HepG2 (cell line): ENCODE data around the gene C1orf50. TPM values are rescaled to one million over a fixed set of nuclear protein-coding genes. Genes with fewer than 3 reads are reported as not detected.

Source experiments
- ATAC-seq: fragments of 200-7000 bp; cut with Tn5 transposase; 3 replicates; pipeline ENCODE4 v1.9.1; 2020; ENCODE audit warnings: mild to moderate bottlenecking, moderate library complexity
- BruUV-seq: library from RNA; stranded (reverse); fragments of 400-500 nt; replicated peaks from 2 replicates; lab custom pipeline; 2021; lab: Mats Ljungman, UMichigan
- CTCF ChIA-PET: fragments of 300-600 bp; formaldehyde crosslinking; extraction: SDS; loops from one replicate; lab custom pipeline; 2021; ENCODE audit warnings: low total read pairs, inconsistent platforms, low intra/inter-chr PET ratio; lab: Yijun Ruan, JAX
- POLR2A ChIA-PET: fragments of 350-600 bp; sonication (Branson Sonifier 250); formaldehyde crosslinking; loops from one replicate; lab custom pipeline; 2020; ENCODE audit warnings: antibody characterized with exemption, inconsistent platforms; lab: Yijun Ruan, JAX
- DNase-seq: peaks from one replicate; pipeline ENCODE4 v3.0.0-alpha.2; 2015; ENCODE audit warnings: low spot score
- FAIRE-seq: peaks from 3 replicates; lab custom pipeline; 2011; peaks lifted over from hg19 to GRCh38; lab: Jason Lieb, UNC
- H2AFZ ChIP-seq: one replicate; pipeline ENCODE4 v1.6.1; 2011; ENCODE audit warnings: low read length, inconsistent platforms
- H3K27ac ChIP-seq: fragments of 300-600 bp; 3 replicates; pipeline ENCODE4 v1.8.0; 2011; ENCODE audit warnings: mixed run types, mild to moderate bottlenecking, mixed read lengths, low read length, inconsistent platforms; ENCODE audit not compliant: insufficient read depth; ENCODE audit errors: extremely low read length
- H3K27me3 ChIP-seq, 2 experiments: fragments of 200-600 bp in 1 of 2; 2 replicates in 1 of 2; 3 replicates in 1 of 2; pipeline versions ENCODE4 v1.6.0 to v1.8.0; 2011; ENCODE audit warnings: low read length in 2 of 2, mild to moderate bottlenecking in 2 of 2, moderate library complexity in 2 of 2, inconsistent platforms in 1 of 2; ENCODE audit not compliant: insufficient read depth in 2 of 2, control insufficient read depth in 1 of 2
- H3K36me3 ChIP-seq, 2 experiments: fragments of 200-600 bp in 1 of 2; replicated peaks in 1 of 2; 2 replicates in 1 of 2; 3 replicates in 1 of 2; pipeline versions ENCODE4 v1.5.1 to v1.8.0; 2011; ENCODE audit warnings: low read length in 2 of 2, inconsistent platforms in 1 of 2; ENCODE audit not compliant: insufficient read depth in 2 of 2, control insufficient read depth in 1 of 2
- H3K4me1 ChIP-seq: 2 replicates; pipeline ENCODE4 v1.5.1; 2012; ENCODE audit warnings: low read length, inconsistent platforms; ENCODE audit not compliant: insufficient read depth
- H3K4me2 ChIP-seq: 2 replicates; pipeline ENCODE4 v1.6.0; 2011; ENCODE audit warnings: low read depth, low read length, inconsistent platforms
- H3K4me3 ChIP-seq, 3 experiments: fragments of 200-600 bp in 1 of 3; sonication (generic), shearing (Covaris generic) in 1 of 3; replicated peaks in 1 of 3; 2 replicates each; pipeline ENCODE4 v1.5.1; 2011 to 2016; ENCODE audit warnings: low read length in 3 of 3, inconsistent platforms in 2 of 3, low read depth in 2 of 3, mild to moderate bottlenecking in 2 of 3, control low read depth in 1 of 3, mixed read lengths in 1 of 3; ENCODE audit not compliant: insufficient read depth in 1 of 3
- H3K79me2 ChIP-seq: one replicate; pipeline ENCODE4 v1.6.1; 2011; ENCODE audit warnings: low read length, inconsistent platforms; ENCODE audit not compliant: insufficient read depth
- H3K9ac ChIP-seq: 2 replicates; pipeline ENCODE4 v1.6.0; 2011; ENCODE audit warnings: mild to moderate bottlenecking, low read depth, low read length, inconsistent platforms; ENCODE audit not compliant: insufficient read depth
- H3K9me3 ChIP-seq: 2 replicates; pipeline ENCODE4 v1.5.1; 2012; ENCODE audit warnings: mild to moderate bottlenecking, low read length
- H4K20me1 ChIP-seq: 2 replicates; pipeline ENCODE4 v1.6.0; 2011; ENCODE audit warnings: inconsistent platforms, mild to moderate bottlenecking, low read length, moderate library complexity; ENCODE audit not compliant: insufficient read depth
- ARHGAP35 ChIP-seq: sonication (generic); formaldehyde crosslinking; IDR thresholded peaks from 2 replicates; pipeline ENCODE4 v1.9.0; 2022; ENCODE audit warnings: mild to moderate bottlenecking, inconsistent platforms, moderate library complexity, missing genetic modification reagents, borderline replicate concordance
- DBP ChIP-seq: sonication (generic); formaldehyde crosslinking; IDR thresholded peaks from 2 replicates; pipeline ENCODE4 v1.4.0; 2020; ENCODE audit warnings: missing genetic modification reagents; ENCODE audit errors: not compliant biosample characterization
- FOSL1 ChIP-seq: sonication (generic); formaldehyde crosslinking; IDR thresholded peaks from 2 replicates; pipeline ENCODE4 v1.9.0; 2021; ENCODE audit warnings: missing genetic modification reagents, borderline replicate concordance
- FOXM1 ChIP-seq: sonication (generic); formaldehyde crosslinking; IDR thresholded peaks from 2 replicates; pipeline ENCODE4 v1.5.0; 2020; ENCODE audit warnings: missing genetic modification reagents
- HOXA3 ChIP-seq: sonication (generic); formaldehyde crosslinking; IDR thresholded peaks from 2 replicates; pipeline ENCODE4 v1.5.0; 2020; ENCODE audit warnings: missing genetic modification reagents
- IKZF1 ChIP-seq: fragments of 450-650 bp; IDR thresholded peaks from 2 replicates; pipeline ENCODE4 v1.7.1; 2016
- LRRFIP1 ChIP-seq: sonication (generic); formaldehyde crosslinking; conservative IDR thresholded peaks from 2 replicates; pipeline ENCODE4 v1.4.0; 2020; ENCODE audit warnings: missing genetic modification reagents
- ONECUT2 ChIP-seq: sonication (generic); formaldehyde crosslinking; IDR thresholded peaks from 2 replicates; pipeline ENCODE4 v1.4.0; 2020; ENCODE audit warnings: missing genetic modification reagents
- PTBP1 ChIP-seq: fragments of 200-400 bp; formaldehyde crosslinking; IDR thresholded peaks from 2 replicates; pipeline ENCODE4 v1.6.1; 2018; ENCODE audit warnings: low read length, low read depth; ENCODE audit not compliant: poor library complexity, severe bottlenecking
- SP1 ChIP-seq, 2 experiments: fragments of 450-650 bp in 1 of 2; sonication (generic) in 1 of 2; formaldehyde crosslinking in 1 of 2; IDR thresholded peaks; 2 replicates each; pipeline versions ENCODE4 v1.4.0 to v1.6.1; 2016 to 2020; ENCODE audit warnings: missing genetic modification reagents in 1 of 2
- THAP8 ChIP-seq: sonication (generic); formaldehyde crosslinking; IDR thresholded peaks from 2 replicates; pipeline ENCODE4 v1.5.1; 2020; ENCODE audit warnings: missing genetic modification reagents, mild to moderate bottlenecking, borderline replicate concordance
- U2AF1 ChIP-seq: fragments of 200-400 bp; formaldehyde crosslinking; optimal IDR thresholded peaks from 2 replicates; pipeline ENCODE3; 2017; ENCODE audit warnings: mild to moderate bottlenecking, low read depth, low read length
- ZBTB21 ChIP-seq: sonication (generic); formaldehyde crosslinking; IDR thresholded peaks from 2 replicates; pipeline ENCODE4 v1.4.0; 2020; ENCODE audit warnings: missing genetic modification reagents
- ZNF460 ChIP-seq: sonication (generic); formaldehyde crosslinking; IDR thresholded peaks from 2 replicates; pipeline ENCODE4 v1.5.1; 2020; ENCODE audit warnings: missing genetic modification reagents, mild to moderate bottlenecking, borderline replicate concordance
- ZNF530 ChIP-seq: sonication (generic); formaldehyde crosslinking; IDR thresholded peaks from 2 replicates; pipeline ENCODE4 v1.5.0; 2020; ENCODE audit warnings: low read depth, mild to moderate bottlenecking, missing genetic modification reagents
- ZSCAN25 ChIP-seq: sonication (generic); formaldehyde crosslinking; IDR thresholded peaks from 2 replicates; pipeline ENCODE4 v1.8.0; 2022; ENCODE audit warnings: mild to moderate bottlenecking, missing genetic modification reagents
- WGBS: methylation state at CpG from one replicate; pipeline ENCODE4 v1.1.6; 2017; ENCODE audit warnings: low lambda C conversion rate; 5-methylcytosine and 5-hydroxymethylcytosine counted together
- in situ Hi-C: cut with HindIII; loops from 2 replicates; pipeline ENCODE4 v1.10.0; 2017; ENCODE audit warnings: low pct_unique_long_range_greater_than_20kb; ENCODE audit not compliant: extremely low pct_ligation_motif_present
- intact Hi-C: fragments of 100-400 bp; cut with micrococcal nuclease; formaldehyde crosslinking; loops from one replicate; pipeline ENCODE4 v1.10.0; 2022; ENCODE audit not compliant: unreplicated experiment
- polyA plus RNA-seq, 8 experiments: library from polyadenylated mRNA; depleted of rRNA in 3 of 8; stranded (reverse) in 7 of 8; unstranded in 1 of 8; fragments of >200 nt; fragmentation: Illumina TruSeq in 4 of 8; extraction: Trizol in 4 of 8; gene quantifications; 2 replicates each; pipeline versions ENCODE4 v1.2.1 to v1.2.3, GENCODE V29; 2011 to 2016; ENCODE audit warnings: low read depth in 4 of 8, missing spikeins in 1 of 8, mixed read lengths in 1 of 8; ENCODE audit not compliant: insufficient read depth in 1 of 8
- total RNA-seq, 5 experiments: library from RNA; depleted of rRNA; stranded (reverse); fragments of >200 nt; fragmentation: Illumina TruSeq; extraction: Trizol; gene quantifications; 2 replicates each; pipeline ENCODE4 v1.2.3, GENCODE V29; 2016; ENCODE audit warnings: low read depth in 1 of 5
- TF ChIP-seq, protein P1 (sequence below): sonication (generic); formaldehyde crosslinking; IDR thresholded peaks from 2 replicates; pipeline ENCODE4 v1.5.0; 2020; ENCODE audit warnings: missing genetic modification reagents, mild to moderate bottlenecking, borderline replicate concordance

C1orf50 gene
- total and polyA plus RNA-seq, 2 of the 13 experiments (the other 11 are each of a cell fraction or from before 2014, with no cell fraction given) = 4.3 to 4.8 TPM

- no peak for TF ChIP-seq DBP
- no peak for TF ChIP-seq U2AF1
- TF ChIP-seq FOSL1 (CRISPR knock-in tag) = no peak
- TF ChIP-seq ZNF530 (CRISPR knock-in tag) = no peak
- no peak for TF ChIP-seq IKZF1
Measured at GRCh38 chr1:42748021-42748420, 19.0 kb upstream of the C1orf50 start (continued).

GRCh38 chr1:42748461-42749410 lies 18.3 kb upstream of the C1orf50 start:
- no peaks in the 10 kb centered on the region for H4K20me1 ChIP-seq
- WGBS = 97% methylated on average over 14 of the region's 14 CpGs
- ChIA-PET CTCF (no interaction called here), POLR2A (no interaction called here)
- no peak overlapping the region for H3K27ac ChIP-seq
- no peak overlapping the region for H2AFZ ChIP-seq
- intact Hi-C loops = loop anchor here (5.0 to 10.0 kb wide), 2 partner anchors 236 to 414 kb away; partner anchors contain the start of gene FOXJ3
- H3K4me2 ChIP-seq = no peak overlapping the region
- ATAC-seq (no peak), DNase-seq (no peak), FAIRE-seq (no peak)
- H3K36me3 ChIP-seq = peaks cover 29 to 63% of the 10 kb centered on the region in 2 experiments
- no peak overlapping the region for H3K4me3 ChIP-seq
- no peaks in the 10 kb centered on the region for H3K79me2 ChIP-seq
- in situ Hi-C loops = loop anchor here (5.0 to 25.0 kb wide), 3 partner anchors 176 to 604 kb away; partner anchors contain the start of gene FOXJ3
- no peak overlapping the region for H3K9ac ChIP-seq
- H3K9me3 ChIP-seq = no peaks in the 10 kb centered on the region
- no TSS peak for BruUV-seq
- TF ChIP-seq ONECUT2 (CRISPR knock-in tag) = no peak
- TF ChIP-seq, protein P1, sequence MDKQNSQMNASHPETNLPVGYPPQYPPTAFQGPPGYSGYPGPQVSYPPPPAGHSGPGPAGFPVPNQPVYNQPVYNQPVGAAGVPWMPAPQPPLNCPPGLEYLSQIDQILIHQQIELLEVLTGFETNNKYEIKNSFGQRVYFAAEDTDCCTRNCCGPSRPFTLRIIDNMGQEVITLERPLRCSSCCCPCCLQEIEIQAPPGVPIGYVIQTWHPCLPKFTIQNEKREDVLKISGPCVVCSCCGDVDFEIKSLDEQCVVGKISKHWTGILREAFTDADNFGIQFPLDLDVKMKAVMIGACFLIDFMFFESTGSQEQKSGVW (CRISPR knock-in tag) = no peak
- TF ChIP-seq ZNF460 (CRISPR knock-in tag) = no peak
- no peak for TF ChIP-seq HOXA3 (CRISPR knock-in tag)
- no peak for TF ChIP-seq ZSCAN25 (CRISPR knock-in tag)
- no peak for TF ChIP-seq LRRFIP1 (CRISPR knock-in tag)
- no peak for TF ChIP-seq ARHGAP35 (CRISPR knock-in tag)
- TF ChIP-seq PTBP1 = no peak
- no peak for TF ChIP-seq SP1 (IDR thresholded peaks at IDR 0.05)
- TF ChIP-seq SP1 (CRISPR knock-in tag; IDR thresholded peaks at IDR 0.05) = no peak
- TF ChIP-seq FOXM1 (CRISPR knock-in tag) = no peak
- TF ChIP-seq ZBTB21 (CRISPR knock-in tag) = no peak
- no peak for TF ChIP-seq THAP8 (CRISPR knock-in tag)
- peaks cover 12% of the 10 kb centered on the region for H3K4me1 ChIP-seq
- H3K27me3 ChIP-seq = no peaks in the 10 kb centered on the region
